Measurements from ENCODE around the gene ADAMTS16. TPM values are rescaled to one million over a fixed set of nuclear protein-coding genes. Genes with fewer than 3 reads are reported as not detected.

Gene ADAMTS16
- total and polyA plus RNA-seq, 2 donors from 2014 or later, result 5.6 to 7.5 TPM

- Histone ChIP-seq H3K27me3 (ENCODE audit: control insufficient read depth, insufficient read depth, low read length) (no peaks in the 10 kb centered on the region), H3K9ac (ENCODE audit: low read length in 3 of 3) (no peak overlapping the region), H3K4me1 (ENCODE audit: control insufficient read depth in 2 of 3, insufficient read depth in 2 of 3, low read depth in 1 of 3, low read length in 3 of 3) (peaks cover 0 to 9% (median 2%) of the 10 kb centered on the region in 3 donors), H3K4me3 (ENCODE audit: low read length in 3 of 3) (no peak overlapping the region), H3K36me3 (ENCODE audit: control insufficient read depth in 2 of 3, insufficient read depth in 3 of 3, low read length in 3 of 3) (no peaks in the 10 kb centered on the region), H3K27ac (ENCODE audit: low read depth in 2 of 2, low read length in 2 of 2) (peak overlapping the region in 1 of 2 donors; percentile 48), H3K9me3 (ENCODE audit: control insufficient read depth in 2 of 3, insufficient read depth in 1 of 3, low read length in 3 of 3) (no peaks in the 10 kb centered on the region)
- no peak for TF ChIP-seq CTCF (IDR thresholded peaks at IDR 0.05; ENCODE audit: borderline replicate concordance, extremely low read depth, insufficient read depth)
- DNase-seq (peak in 2 of 5 donors; percentile 22 to 25), FAIRE-seq (no peak)
- intact Hi-C loops (cut with DNase I), result no loop called here
Measured at GRCh38 chr5:5271786-5272321, 131.7 kb downstream of the ADAMTS16 start.

GRCh38 chr5:5273398-5273797 lies 133.3 kb downstream of the ADAMTS16 start:
- no peaks in the 10 kb centered on the region for H3K27me3 ChIP-seq (ENCODE audit: control insufficient read depth, insufficient read depth, low read length)
- DNase-seq (no peak), FAIRE-seq (no peak)
- no peak overlapping the region for H3K9ac ChIP-seq (ENCODE audit: low read length in 3 of 3)
- H3K4me1 ChIP-seq (ENCODE audit: control insufficient read depth in 2 of 3, insufficient read depth in 2 of 3, low read depth in 1 of 3, low read length in 3 of 3), result peaks cover 0 to 9% (median 2%) of the 10 kb centered on the region in 3 donors
- intact Hi-C loops (cut with DNase I), result no loop called here
- no peaks in the 10 kb centered on the region for H3K36me3 ChIP-seq (ENCODE audit: control insufficient read depth in 2 of 3, insufficient read depth in 3 of 3, low read length in 3 of 3)
- TF ChIP-seq CTCF (IDR thresholded peaks at IDR 0.05; ENCODE audit: borderline replicate concordance, extremely low read depth, insufficient read depth), result no peak
- no peak overlapping the region for H3K4me3 ChIP-seq (ENCODE audit: low read length in 3 of 3)
- H3K27ac ChIP-seq (ENCODE audit: low read depth in 2 of 2, low read length in 2 of 2), result no peak overlapping the region
- no peaks in the 10 kb centered on the region for H3K9me3 ChIP-seq (ENCODE audit: control insufficient read depth in 2 of 3, insufficient read depth in 1 of 3, low read length in 3 of 3)

- H3K27ac ChIP-seq (ENCODE audit: low read depth in 2 of 2, low read length in 2 of 2), result no peak overlapping the region
- intact Hi-C loops (cut with DNase I), result no loop called here
Measured at GRCh38 chr5:5273976-5274375, 133.8 kb downstream of the ADAMTS16 start.

More at GRCh38 chr5:5273976-5274375, 133.8 kb downstream of the ADAMTS16 start:
- H3K9me3 ChIP-seq (ENCODE audit: control insufficient read depth in 2 of 3, insufficient read depth in 1 of 3, low read length in 3 of 3), result no peaks in the 10 kb centered on the region
- peaks cover 0 to 9% (median 2%) of the 10 kb centered on the region in 3 donors for H3K4me1 ChIP-seq (ENCODE audit: control insufficient read depth in 2 of 3, insufficient read depth in 2 of 3, low read depth in 1 of 3, low read length in 3 of 3)
- H3K36me3 ChIP-seq (ENCODE audit: control insufficient read depth in 2 of 3, insufficient read depth in 3 of 3, low read length in 3 of 3), result no peaks in the 10 kb centered on the region
- no peaks in the 10 kb centered on the region for H3K27me3 ChIP-seq (ENCODE audit: control insufficient read depth, insufficient read depth, low read length)
- TF ChIP-seq CTCF (IDR thresholded peaks at IDR 0.05; ENCODE audit: borderline replicate concordance, extremely low read depth, insufficient read depth), result no peak
- FAIRE-seq (no peak), DNase-seq (no peak)
- H3K4me3 ChIP-seq (ENCODE audit: low read length in 3 of 3), result no peak overlapping the region
- H3K9ac ChIP-seq (ENCODE audit: low read length in 3 of 3), result no peak overlapping the region
